RWPE2 (cell line): ENCODE results near the gene IFNA21.

Experiments
- ATAC-seq: fragments of 200-7000 bp; cut with Tn5 transposase; 3 replicates; pipeline ENCODE4 v1.9.1; 2021; ENCODE audit warnings: low read depth
- DNase-seq: peaks from one replicate; pipeline ENCODE4 v3.0.0-alpha.2; 2020; ENCODE audit warnings: low spot score
- H3K27ac ChIP-seq: fragments of 450-650 bp; 2 replicates; pipeline ENCODE4 v1.5.1; 2017; ENCODE audit warnings: mild to moderate bottlenecking; ENCODE audit not compliant: poor library complexity, severe bottlenecking
- H3K27me3 ChIP-seq: fragments of 250-450 bp; sonication (Bioruptor Pico); 2 replicates; pipeline ENCODE4 v1.5.1; 2021; ENCODE audit warnings: mild to moderate bottlenecking, moderate library complexity; ENCODE audit not compliant: insufficient read depth, poor library complexity, severe bottlenecking
- H3K36me3 ChIP-seq: fragments of 250-450 bp; sonication (Bioruptor Pico); 2 replicates; pipeline ENCODE4 v1.5.1; 2020; ENCODE audit warnings: low read depth, mild to moderate bottlenecking, moderate library complexity
- H3K4me1 ChIP-seq: fragments of 250-450 bp; sonication (Bioruptor Pico); 2 replicates; pipeline ENCODE4 v1.5.1; 2021; ENCODE audit warnings: mild to moderate bottlenecking, moderate library complexity; ENCODE audit not compliant: insufficient read depth, poor library complexity, severe bottlenecking
- H3K4me3 ChIP-seq: fragments of 250-450 bp; sonication (Bioruptor Pico); 2 replicates; pipeline ENCODE4 v1.5.1; 2021; ENCODE audit warnings: mild to moderate bottlenecking, moderate library complexity; ENCODE audit not compliant: severe bottlenecking
- H3K9me3 ChIP-seq: fragments of 250-450 bp; sonication (Bioruptor Pico); 2 replicates; pipeline ENCODE4 v1.5.1; 2021; ENCODE audit warnings: mild to moderate bottlenecking, moderate library complexity; ENCODE audit not compliant: severe bottlenecking
- CTCF ChIP-seq: fragments of 450-650 bp; IDR thresholded peaks from one replicate; pipeline ENCODE4 v1.5.1; 2017; ENCODE audit warnings: mild to moderate bottlenecking, moderate library complexity; ENCODE audit not compliant: poor library complexity, severe bottlenecking

IFNA21 gene

DNA sequence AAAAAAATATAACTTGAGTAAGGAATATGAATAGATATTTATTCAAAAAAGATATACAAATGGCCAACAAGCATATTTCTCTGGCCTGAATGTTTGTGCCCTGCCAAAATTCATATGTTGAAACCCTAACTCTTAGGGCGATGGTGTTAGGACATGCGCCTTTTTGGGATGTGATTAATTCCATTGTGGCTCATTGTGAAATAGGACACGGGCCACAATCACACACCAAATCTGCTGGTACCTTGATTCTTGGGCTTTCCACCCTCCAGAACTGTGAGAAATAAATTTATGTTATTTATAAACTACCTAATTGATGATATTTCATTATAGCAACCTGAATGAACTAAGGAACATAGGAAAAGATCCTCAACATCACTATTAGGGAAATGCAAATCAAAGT is 5.7 kb upstream of the IFNA21 start:
- DNase-seq: no peak
- TF ChIP-seq CTCF: no peak
- ATAC-seq: no peak
- no peak overlapping the region for H3K27ac ChIP-seq
- H3K36me3 ChIP-seq: no peaks in the 10 kb centered on the region
- H3K27me3 ChIP-seq: peaks cover 25% of the 10 kb centered on the region
- H3K4me1 ChIP-seq: no peaks in the 10 kb centered on the region
- H3K4me3 ChIP-seq: no peak overlapping the region
- no peaks in the 10 kb centered on the region for H3K9me3 ChIP-seq

DNA sequence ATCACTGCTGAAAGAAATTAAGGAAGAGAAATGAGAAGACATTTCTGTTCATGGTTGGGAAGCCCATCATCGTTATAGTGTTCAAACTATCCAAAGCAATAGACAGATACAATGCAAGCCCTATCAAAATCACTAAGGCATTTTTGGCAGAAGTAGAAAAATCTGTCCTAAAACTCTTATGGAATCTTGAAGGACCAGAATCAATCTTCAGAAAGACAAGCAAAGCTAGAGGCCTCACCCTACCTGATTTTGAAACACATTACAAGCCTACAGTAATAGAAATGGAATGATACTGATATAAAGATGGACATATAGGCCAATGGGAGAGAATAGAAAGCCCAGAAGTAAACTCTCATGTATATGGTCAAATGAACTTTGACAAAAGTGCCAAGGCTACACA is 4.9 kb upstream of the IFNA21 start:
- no peak for DNase-seq

DNA sequence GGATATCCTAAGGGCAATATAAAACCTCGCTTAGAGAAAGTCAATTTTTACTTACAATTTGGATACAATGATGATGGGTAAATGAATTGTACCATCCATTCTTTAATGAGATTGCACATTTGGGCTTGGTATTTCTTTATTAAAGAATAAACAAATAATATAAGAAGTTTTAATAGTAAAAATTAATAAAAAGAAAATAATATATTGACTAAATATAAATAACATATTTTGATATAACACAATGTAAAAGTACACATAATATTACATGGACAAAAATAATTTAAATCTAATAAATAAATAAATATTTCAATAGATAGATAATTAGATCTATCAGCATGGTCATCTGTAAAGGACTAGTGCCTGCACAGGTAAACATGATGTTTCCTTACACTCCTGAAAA is 944 bp downstream of the IFNA21 start:
- no peak overlapping the region for H3K4me3 ChIP-seq
- no peak for ATAC-seq
- no peaks in the 10 kb centered on the region for H3K9me3 ChIP-seq
- peaks cover 13% of the 10 kb centered on the region for H3K27me3 ChIP-seq
- H3K4me1 ChIP-seq: no peaks in the 10 kb centered on the region
- no peak for TF ChIP-seq CTCF
- no peaks in the 10 kb centered on the region for H3K36me3 ChIP-seq
- H3K27ac ChIP-seq: no peak overlapping the region
- no peak for DNase-seq

More for the DNA sequence above, 4.9 kb upstream of the IFNA21 start:
- no peak for TF ChIP-seq CTCF
- no peaks in the 10 kb centered on the region for H3K4me1 ChIP-seq
- no peaks in the 10 kb centered on the region for H3K36me3 ChIP-seq
- peaks cover 25% of the 10 kb centered on the region for H3K27me3 ChIP-seq
- ATAC-seq: no peak
- H3K9me3 ChIP-seq: no peaks in the 10 kb centered on the region
- H3K4me3 ChIP-seq: no peak overlapping the region
- no peak overlapping the region for H3K27ac ChIP-seq

- Histone ChIP-seq H3K4me1 (no peaks in the 10 kb centered on the region), H3K36me3 (no peaks in the 10 kb centered on the region; the same call in 1 of the 2 replicates), H3K9me3 (no peaks in the 10 kb centered on the region), H3K27me3 (peaks cover 9% of the 10 kb centered on the region), H3K27ac (no peak overlapping the region), H3K4me3 (no peak overlapping the region)
- DNase-seq (no peak), ATAC-seq (no peak)
- TF ChIP-seq CTCF: no peak
These were observed 6.3 kb downstream of the IFNA21 start for GRCh38 chr9:21160178-21160577.

DNA sequence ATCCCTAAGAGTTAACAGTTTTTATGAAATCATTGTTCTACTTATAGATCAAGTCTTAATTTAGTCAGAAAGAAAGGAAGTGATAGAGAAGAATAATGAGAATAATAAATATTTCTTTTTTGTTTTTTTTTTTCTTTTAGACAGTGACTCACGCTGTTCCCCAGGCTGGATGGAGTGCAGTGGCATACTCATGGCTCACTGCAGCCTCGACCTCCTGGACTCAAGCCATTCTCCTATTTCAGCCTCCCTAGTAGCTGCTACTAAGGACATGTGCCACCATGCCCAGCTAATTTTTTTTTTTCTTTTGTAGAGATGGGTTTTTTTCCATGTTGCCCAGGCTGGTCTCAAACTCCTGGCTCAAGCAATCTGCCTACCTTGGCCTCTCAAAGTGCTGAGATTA is 11.0 kb downstream of the IFNA21 start:
- H3K4me1 ChIP-seq: peaks cover 6% of the 10 kb centered on the region
- H3K9me3 ChIP-seq: no peaks in the 10 kb centered on the region
- H3K36me3 ChIP-seq: no peaks in the 10 kb centered on the region; the same call in 1 of the 2 replicates
- ATAC-seq (no peak), DNase-seq (no peak)
- H3K4me3 ChIP-seq: no peak overlapping the region
- H3K27me3 ChIP-seq: peaks cover 9% of the 10 kb centered on the region
- TF ChIP-seq CTCF: no peak
- H3K27ac ChIP-seq: no peak overlapping the region
